Parathyroid adenoma (tissue), 2 donors: ENCODE results near the gene ADGRG3.

ENCODE experiments used
- H2AFZ ChIP-seq: fragments of 300-600 bp; sonication (generic); one replicate; pipeline ENCODE4 v1.7.0; 2017; ENCODE audit warnings: antibody characterized with exemption, mild to moderate bottlenecking
- H3K27ac ChIP-seq: fragments of 300-600 bp; sonication (generic); one replicate; pipeline ENCODE4 v1.7.0; 2017
- H3K27me3 ChIP-seq: fragments of 300-600 bp; sonication (generic); one replicate; pipeline ENCODE4 v1.7.0; 2017; ENCODE audit warnings: low read length; ENCODE audit not compliant: control insufficient read depth, insufficient read depth
- H3K36me3 ChIP-seq: fragments of 300-600 bp; sonication (generic); one replicate; pipeline ENCODE4 v1.7.0; 2017; ENCODE audit warnings: low read length; ENCODE audit not compliant: control insufficient read depth, insufficient read depth
- H3K4me1 ChIP-seq: fragments of 300-600 bp; sonication (generic); one replicate; pipeline ENCODE4 v1.7.0; 2017; ENCODE audit warnings: control low read depth
- H3K4me2 ChIP-seq: fragments of 300-600 bp; sonication (generic); one replicate; pipeline ENCODE4 v1.7.0; 2017; ENCODE audit warnings: low read length
- H3K4me3 ChIP-seq: fragments of 300-600 bp; sonication (generic); one replicate; pipeline ENCODE4 v1.7.0; 2017; ENCODE audit warnings: low read depth, low read length
- H3K79me2 ChIP-seq: fragments of 300-600 bp; sonication (generic); one replicate; pipeline ENCODE4 v1.7.0; 2017; ENCODE audit warnings: control low read depth
- H3K9ac ChIP-seq: fragments of 300-600 bp; sonication (generic); one replicate; pipeline ENCODE4 v1.7.0; 2017; ENCODE audit warnings: mild to moderate bottlenecking
- H3K9me3 ChIP-seq: fragments of 300-600 bp; sonication (generic); one replicate; pipeline ENCODE4 v1.7.0; 2017; ENCODE audit warnings: low read length; ENCODE audit not compliant: control insufficient read depth
- CTCF ChIP-seq: fragments of 300-600 bp; sonication (generic); IDR thresholded peaks from one replicate; pipeline ENCODE4 v1.7.0; 2017; ENCODE audit warnings: antibody characterized with exemption, mild to moderate bottlenecking
- donor health status: primary hyperparathyroidism.

The ADGRG3 gene

GRCh38 chr16:57694231-57694724 is 26.2 kb downstream of the ADGRG3 start:
- Histone ChIP-seq H2AFZ (no peak overlapping the region), H3K4me3 (no peak overlapping the region), H3K4me2 (no peak overlapping the region), H3K79me2 (no peaks in the 10 kb centered on the region), H3K27ac (no peak overlapping the region), H3K9ac (no peak overlapping the region), H3K9me3 (no peaks in the 10 kb centered on the region), H3K36me3 (no peaks in the 10 kb centered on the region), H3K27me3 (no peaks in the 10 kb centered on the region), H3K4me1 (peaks cover 8% of the 10 kb centered on the region)
- TF ChIP-seq CTCF: no peak

GRCh38 chr16:57694725-57695679 is 26.9 kb downstream of the ADGRG3 start, which contains the start of gene DRC7:
DRC7 (plus strand) TSS chr16:57694806; CDS start chr16:57697950, 3,144 bp downstream.
- Histone ChIP-seq H3K27ac (no peak within 1 kb of the TSS), H3K9ac (no peak within 1 kb of the TSS), H2AFZ (peak within 1 kb of the TSS; percentile 33), H3K4me1 (peaks cover 3% of the 10 kb centered on the region), H3K9me3 (no peaks in the 10 kb centered on the region), H3K4me3 (peak within 1 kb of the TSS; percentile 59), H3K79me2 (no peaks in the 10 kb centered on the region), H3K4me2 (peak within 1 kb of the TSS; percentile 73), H3K36me3 (no peaks in the 10 kb centered on the region), H3K27me3 (no peaks in the 10 kb centered on the region)
- no peak for TF ChIP-seq CTCF

GRCh38 chr16:57695680-57696069 is 27.6 kb downstream of the ADGRG3 start:
- Histone ChIP-seq H2AFZ (no peak overlapping the region), H3K27me3 (no peaks in the 10 kb centered on the region), H3K4me1 (peaks cover under 1% of the 10 kb centered on the region), H3K9me3 (no peaks in the 10 kb centered on the region), H3K4me2 (no peak overlapping the region), H3K79me2 (no peaks in the 10 kb centered on the region), H3K36me3 (no peaks in the 10 kb centered on the region), H3K27ac (no peak overlapping the region), H3K9ac (no peak overlapping the region), H3K4me3 (no peak overlapping the region)
- no peak for TF ChIP-seq CTCF

GRCh38 chr16:57696240-57696639 is 28.1 kb downstream of the ADGRG3 start:
- no peaks in the 10 kb centered on the region for H3K27me3 ChIP-seq
- H3K4me1 ChIP-seq: peaks cover 6% of the 10 kb centered on the region
- no peak overlapping the region for H3K4me3 ChIP-seq
- no peaks in the 10 kb centered on the region for H3K9me3 ChIP-seq
- no peak overlapping the region for H3K27ac ChIP-seq
- H3K36me3 ChIP-seq: no peaks in the 10 kb centered on the region
- no peak for TF ChIP-seq CTCF
- no peak overlapping the region for H3K4me2 ChIP-seq
- no peaks in the 10 kb centered on the region for H3K79me2 ChIP-seq
- no peak overlapping the region for H3K9ac ChIP-seq
- H2AFZ ChIP-seq: no peak overlapping the region
